ENCODE results near the gene FBXL17.
"Not testable (repeated sequence)": the region's sequence is repeated elsewhere in the genome, so short reads cannot be mapped to it uniquely, and the experiment has no call there.

The FBXL17 gene

DNA sequence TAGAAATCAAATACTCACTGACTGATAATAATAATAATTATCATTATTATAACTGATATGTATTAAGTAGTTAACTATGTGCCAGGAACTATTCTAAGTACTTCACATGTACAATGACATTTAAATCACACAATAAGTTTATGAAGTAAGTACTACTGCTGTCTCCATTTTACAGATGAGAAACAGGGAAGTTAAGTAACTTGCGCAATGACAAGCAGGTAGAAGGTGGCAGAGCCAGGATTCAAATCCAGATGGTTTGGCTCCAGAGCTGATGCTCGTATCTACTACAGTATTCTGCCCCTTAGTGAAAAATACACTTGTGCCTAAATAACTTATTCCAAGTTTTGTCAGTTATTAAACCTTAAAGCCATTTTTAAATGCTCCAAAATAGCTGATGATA lies 217.3 kb downstream of the FBXL17 start:
- DNase-seq (ENCODE audit: low spot score), result no peak

- DNase-seq (ENCODE audit: low spot score), result not testable (repeated sequence)
Measured at GRCh38 chr5:108152854-108153253, 229.0 kb downstream of the FBXL17 start.

DNA sequence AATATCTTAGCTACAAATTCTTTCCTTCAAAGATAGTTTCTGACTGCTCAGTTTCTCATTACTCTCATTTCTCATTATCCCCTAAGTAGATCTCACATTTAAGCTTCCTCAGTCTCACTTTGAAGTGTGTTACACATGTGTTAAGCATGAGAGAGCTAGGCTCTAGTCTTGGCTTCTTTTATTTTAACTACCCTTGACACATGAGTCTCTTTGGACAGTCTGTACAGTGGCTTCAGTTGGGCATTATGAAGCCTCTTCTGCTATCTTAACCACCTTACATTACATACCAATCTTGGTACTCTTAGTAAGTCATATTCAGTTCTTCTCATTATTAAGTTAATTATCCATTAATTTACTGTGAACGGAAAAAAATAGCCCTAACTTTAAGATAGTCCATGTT lies 232.5 kb downstream of the FBXL17 start:
- no peak for DNase-seq (ENCODE audit: low spot score)

DNA sequence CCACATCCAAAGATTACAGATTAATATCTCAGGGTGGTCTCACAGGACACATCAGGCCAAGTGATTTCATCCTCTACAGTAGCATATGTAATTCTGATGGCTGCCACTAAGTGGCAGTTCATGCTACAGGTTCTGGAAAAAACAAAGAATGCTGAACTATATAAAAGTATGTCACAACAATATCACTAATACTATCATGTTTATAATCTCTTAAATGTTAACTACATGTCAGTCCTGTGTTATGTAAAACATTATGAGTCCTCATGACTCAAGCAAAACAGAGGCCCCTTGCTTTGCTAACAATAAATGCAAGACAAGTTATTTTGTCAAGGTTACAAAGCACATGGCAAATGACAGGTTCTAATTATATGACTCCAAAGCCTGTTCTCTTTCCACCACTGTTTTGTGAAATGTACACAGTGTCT lies 233.2 kb downstream of the FBXL17 start:
- DNase-seq (ENCODE audit: low spot score), result peak; percentile 2

GRCh38 chr5:108146222-108146621 lies 235.7 kb downstream of the FBXL17 start:
- DNase-seq (ENCODE audit: low spot score), result no peak

GRCh38 chr5:108145351-108145750 lies 236.5 kb downstream of the FBXL17 start:
- DNase-seq (ENCODE audit: low spot score), result no peak

- no peak for DNase-seq (ENCODE audit: low spot score)
Measured at GRCh38 chr5:108144332-108144731, 237.6 kb downstream of the FBXL17 start.

- DNase-seq (ENCODE audit: low spot score), result no peak
Measured at GRCh38 chr5:108143581-108143980, 238.3 kb downstream of the FBXL17 start.

- no peak for DNase-seq (ENCODE audit: low spot score)
Measured at GRCh38 chr5:108141676-108142075, 240.2 kb downstream of the FBXL17 start.

DNA sequence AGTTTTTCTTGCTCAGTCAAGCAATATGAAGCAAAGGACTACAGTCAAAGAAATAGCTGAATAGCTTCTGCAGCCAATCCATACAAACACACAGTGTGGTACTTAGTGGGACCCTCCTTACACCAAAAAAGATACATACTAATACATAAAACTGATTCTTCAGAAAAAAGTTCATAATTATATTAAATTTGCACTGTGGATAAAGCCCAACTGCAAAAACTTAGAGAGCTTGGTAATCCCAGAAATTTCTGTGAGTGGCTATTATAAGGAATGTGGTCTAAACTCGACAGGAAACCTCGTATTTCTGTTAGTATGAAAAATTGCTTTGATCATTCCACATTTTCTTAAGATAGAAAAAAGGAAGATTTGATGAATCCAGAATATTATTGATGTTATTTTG lies 245.4 kb downstream of the FBXL17 start:
- no peak for DNase-seq (ENCODE audit: low spot score)

GRCh38 chr5:108129129-108129528 lies 252.8 kb downstream of the FBXL17 start:
- no peak for DNase-seq (ENCODE audit: low spot score)

GRCh38 chr5:108125771-108126511 lies 256.0 kb downstream of the FBXL17 start:
- no peak for DNase-seq (ENCODE audit: low spot score)

DNA sequence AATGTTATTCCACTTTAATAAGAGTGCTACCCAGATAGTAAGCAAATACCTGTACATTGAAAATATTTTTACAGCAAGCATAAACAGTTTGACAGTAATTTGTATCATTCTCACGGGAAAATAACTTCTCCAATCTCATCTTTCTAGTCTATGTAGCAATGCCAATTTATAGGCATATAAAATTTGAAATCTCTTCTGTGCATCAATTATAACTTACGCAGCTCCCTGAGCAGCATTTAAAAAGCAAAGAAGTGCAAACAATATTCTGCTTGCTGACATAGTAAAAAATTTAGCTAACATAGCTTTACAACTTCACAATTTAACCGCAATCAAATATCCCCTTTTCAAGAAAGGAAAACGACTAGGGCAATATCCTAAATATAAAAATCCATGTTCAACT lies 257.3 kb downstream of the FBXL17 start:
- no peak for DNase-seq (ENCODE audit: low spot score)

GRCh38 chr5:108122702-108123101 lies 259.2 kb downstream of the FBXL17 start:
- DNase-seq (ENCODE audit: low spot score), result no peak

DNA sequence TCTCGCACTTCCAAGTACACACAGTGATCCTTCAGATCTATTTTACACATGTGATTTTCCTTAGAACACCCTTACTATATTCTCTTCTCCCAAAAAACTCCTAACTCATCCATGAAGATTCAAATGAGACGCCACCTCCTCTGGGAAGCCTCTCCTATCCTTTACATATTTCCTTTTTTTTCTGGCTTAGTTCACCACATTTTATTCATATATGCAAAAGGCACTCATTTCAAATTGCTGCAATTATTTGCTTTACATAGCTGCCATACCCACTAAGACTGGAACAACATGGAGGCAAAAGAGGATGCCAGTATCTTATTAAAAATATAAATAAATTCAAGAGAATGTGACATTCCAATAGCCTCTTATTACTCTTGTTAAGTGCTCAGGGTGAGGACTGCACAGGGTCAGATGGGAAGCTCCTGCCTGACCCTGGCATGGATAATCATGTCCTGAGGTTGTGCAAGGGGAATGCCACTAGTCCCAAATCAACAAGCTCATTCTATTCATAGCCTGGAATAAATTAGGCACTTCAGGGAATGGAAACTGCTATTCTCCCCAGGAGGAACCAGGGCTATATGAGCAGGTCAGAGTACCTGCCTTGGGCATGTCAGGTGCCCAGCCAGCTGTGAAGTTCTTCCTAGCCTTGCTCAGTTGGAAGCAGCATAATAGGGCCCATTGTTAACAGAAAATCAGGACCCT lies 262.9 kb downstream of the FBXL17 start:
- DNase-seq (ENCODE audit: low spot score), result no peak

DNA sequence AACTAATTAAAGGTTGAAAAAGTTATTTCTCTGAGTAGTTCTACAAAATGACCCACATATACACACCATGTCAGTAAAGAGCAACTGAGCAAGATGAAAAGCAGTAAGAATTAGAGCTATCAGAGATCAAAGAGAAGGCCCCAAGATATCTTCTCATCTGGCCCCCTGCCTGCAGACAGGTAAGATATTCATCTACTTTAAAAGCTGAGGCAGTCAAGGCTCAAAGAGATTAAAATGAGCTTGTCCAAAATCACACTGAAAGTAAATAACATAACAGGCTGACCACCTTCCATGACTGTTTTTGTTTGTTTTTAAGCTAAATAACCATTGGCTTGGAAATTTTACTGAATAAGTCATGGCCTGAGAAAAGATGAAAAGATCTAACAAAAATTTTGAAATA lies 266.2 kb downstream of the FBXL17 start:
- no peak for DNase-seq (ENCODE audit: low spot score)

DNA sequence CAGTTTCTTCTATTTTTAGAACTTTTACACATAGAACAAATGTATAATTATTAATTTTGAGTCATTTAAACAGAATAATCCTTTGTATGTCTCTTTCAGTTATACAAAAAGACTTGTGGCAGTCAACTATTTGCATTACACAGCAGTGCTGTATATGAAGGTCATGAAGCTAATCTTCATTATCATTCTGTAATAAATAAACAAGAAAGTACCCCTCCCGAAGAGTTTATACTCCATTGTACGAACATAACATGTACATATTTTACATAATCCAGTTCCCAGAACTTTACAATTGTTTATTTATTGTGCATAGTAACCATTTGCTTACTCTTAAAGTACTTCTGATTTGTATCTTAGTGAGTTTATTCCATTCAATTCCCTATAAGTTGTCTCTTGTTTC lies 267.9 kb downstream of the FBXL17 start:
- no peak for DNase-seq (ENCODE audit: low spot score)

GRCh38 chr5:108111736-108112135 lies 270.2 kb downstream of the FBXL17 start:
- DNase-seq (ENCODE audit: low spot score), result no peak

DNA sequence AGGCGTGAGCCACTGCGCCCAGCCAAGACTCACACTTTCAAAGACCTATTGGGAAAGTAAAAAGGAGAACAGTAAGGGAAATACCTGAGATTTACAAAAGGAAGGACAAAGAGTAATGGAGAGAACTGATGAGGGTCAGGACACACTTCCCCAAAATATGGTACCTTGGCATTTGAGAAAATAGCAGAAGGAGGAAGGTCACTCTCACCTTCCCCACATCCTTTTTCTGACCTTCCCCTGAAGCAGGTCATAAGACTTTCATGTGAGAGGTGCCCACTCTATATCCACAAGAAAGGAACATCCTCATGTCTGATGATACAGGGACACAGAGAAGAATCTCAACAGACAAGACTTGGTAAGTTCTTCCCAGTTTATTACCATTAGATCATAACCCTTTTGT lies 272.8 kb downstream of the FBXL17 start:
- DNase-seq (ENCODE audit: low spot score), result no peak

GRCh38 chr5:108104448-108104847 lies 277.4 kb downstream of the FBXL17 start:
- DNase-seq (ENCODE audit: low spot score), result no peak

DNA sequence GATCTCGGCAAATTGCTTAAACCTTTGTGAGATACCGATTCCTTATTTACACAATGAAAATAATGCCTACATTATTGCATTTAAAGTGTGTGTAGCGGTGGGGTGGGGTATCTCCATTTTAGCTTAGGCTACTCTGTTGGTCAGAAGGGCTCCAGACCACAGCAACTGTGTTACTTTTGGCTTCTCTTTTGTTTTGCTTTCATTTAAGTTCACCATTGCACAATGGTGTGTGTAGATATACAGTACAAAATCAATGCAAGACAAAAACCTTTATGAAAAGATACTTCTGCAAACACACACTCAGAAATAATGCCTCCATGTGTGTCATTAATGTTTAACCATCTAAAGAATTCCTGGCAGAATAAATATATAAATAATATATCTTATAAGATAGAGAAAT lies 279.4 kb downstream of the FBXL17 start:
- no peak for DNase-seq (ENCODE audit: low spot score)

DNA sequence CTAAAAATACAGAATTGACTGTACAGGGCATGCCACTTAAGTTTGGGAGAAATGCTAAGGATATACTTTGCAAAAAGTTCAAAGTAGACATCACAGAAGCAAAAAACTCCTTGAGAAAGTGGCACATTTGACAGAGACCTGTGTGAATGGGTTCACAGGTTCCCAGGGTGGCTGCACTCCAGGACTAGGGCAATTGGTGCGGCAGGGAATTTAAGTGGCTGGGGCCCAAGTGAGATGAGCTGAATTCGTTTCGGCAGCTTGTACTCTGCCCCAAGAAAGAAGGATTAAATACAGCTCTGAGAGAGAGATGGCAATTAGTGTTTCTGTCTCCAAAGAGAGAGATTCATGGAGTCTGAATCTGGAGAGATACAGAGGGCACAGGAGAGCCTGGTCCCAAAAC lies 280.1 kb downstream of the FBXL17 start:
- DNase-seq (ENCODE audit: low spot score), result no peak

DNA sequence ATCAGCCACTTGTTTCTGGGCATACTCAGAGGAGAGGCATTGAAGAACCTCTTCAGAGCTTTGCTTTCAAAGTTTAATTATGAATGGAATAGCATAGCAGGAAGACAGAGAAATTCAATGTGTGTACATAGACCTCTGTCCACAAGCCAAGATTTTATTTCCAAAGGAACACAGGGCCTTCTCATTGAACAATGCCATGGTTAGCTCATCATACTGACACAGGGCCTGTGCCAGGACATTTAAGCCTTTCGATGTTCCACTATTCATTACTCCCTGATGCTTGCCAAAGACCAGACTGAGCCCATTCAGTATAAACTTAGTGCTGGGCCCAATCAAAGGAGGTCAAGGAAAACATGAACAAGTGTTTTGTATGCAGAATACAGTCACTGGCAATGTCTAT lies 280.8 kb downstream of the FBXL17 start:
- peak; percentile 24 for DNase-seq (ENCODE audit: low spot score)

GRCh38 chr5:108094800-108095199 lies 287.1 kb downstream of the FBXL17 start:
- DNase-seq (ENCODE audit: low spot score), result no peak

Data from COLO829 (cell line).